HG02571 (cell line): ENCODE data around the gene C6orf118.

Experiments used
- ATAC-seq: cut with Tn5 transposase; IDR thresholded peaks from one replicate; pipeline ENCODE4 v1.9.1; 2021; ENCODE audit warnings: mild to moderate bottlenecking, moderate library complexity; ENCODE audit not compliant: unreplicated experiment

The C6orf118 gene

GRCh38 chr6:165245287-165245686 lies 64.1 kb downstream of the C6orf118 start:
- ATAC-seq = no peak

GRCh38 chr6:165244524-165245247 lies 64.7 kb downstream of the C6orf118 start:
- ATAC-seq = no peak

GRCh38 chr6:165243801-165244200 lies 65.6 kb downstream of the C6orf118 start:
- ATAC-seq = no peak

GRCh38 chr6:165236326-165236725 lies 73.1 kb downstream of the C6orf118 start:
- no peak for ATAC-seq

- ATAC-seq = no peak
Measured at GRCh38 chr6:165232731-165233488, 76.5 kb downstream of the C6orf118 start.

GRCh38 chr6:165231581-165232561 lies 77.5 kb downstream of the C6orf118 start:
- ATAC-seq = no peak

- ATAC-seq = no peak
Measured at GRCh38 chr6:165231177-165231576, 78.2 kb downstream of the C6orf118 start.
